HUES48 (cell line): Measurements from ENCODE around the gene ABCG1.
"Not testable (repeated sequence)": the region's sequence is repeated elsewhere in the genome, so short reads cannot be mapped to it uniquely, and the experiment has no call there.

Experiments used
- H3K27ac ChIP-seq: one replicate; pipeline ENCODE4 v1.7.0; 2013; ENCODE audit warnings: low read depth, low read length, inconsistent platforms
- H3K27me3 ChIP-seq: 2 replicates; pipeline ENCODE4 v1.6.1; 2013; ENCODE audit warnings: mild to moderate bottlenecking, low read length; ENCODE audit not compliant: control insufficient read depth, insufficient read depth
- H3K36me3 ChIP-seq: 2 replicates; pipeline ENCODE4 v1.6.1; 2013; ENCODE audit warnings: low read length; ENCODE audit not compliant: control insufficient read depth, insufficient read depth
- H3K4me1 ChIP-seq: 2 replicates; pipeline ENCODE4 v1.6.1; 2013; ENCODE audit warnings: mild to moderate bottlenecking, low read length; ENCODE audit not compliant: control insufficient read depth, insufficient read depth
- H3K4me3 ChIP-seq: 2 replicates; pipeline ENCODE4 v1.5.1; 2013; ENCODE audit warnings: mild to moderate bottlenecking, low read depth, low read length
- H3K9ac ChIP-seq: 2 replicates; pipeline ENCODE4 v1.6.1; 2013; ENCODE audit warnings: mild to moderate bottlenecking, low read depth, low read length, moderate library complexity
- H3K9me3 ChIP-seq: 2 replicates; pipeline ENCODE4 v1.6.1; 2013; ENCODE audit warnings: low read length; ENCODE audit not compliant: control insufficient read depth, insufficient read depth

The ABCG1 gene

DNA sequence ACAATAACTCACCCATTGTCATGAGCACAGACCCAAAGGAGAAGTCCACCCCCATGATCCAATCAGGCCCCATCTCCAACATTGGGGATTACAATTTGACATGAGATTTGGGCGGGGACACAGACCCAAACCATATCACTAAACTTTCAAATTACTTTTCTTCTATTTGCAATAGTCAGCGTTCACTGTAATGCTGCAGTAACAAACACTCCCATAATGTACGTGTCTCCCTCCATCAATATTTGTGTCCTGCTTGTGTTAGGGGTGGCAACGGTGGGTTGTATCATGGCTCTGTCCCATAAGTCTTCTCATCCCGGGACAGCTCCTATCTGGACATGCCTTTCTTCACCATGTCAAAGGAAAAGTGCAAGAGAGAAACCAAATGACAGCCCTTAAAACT is 70.0 kb downstream of the ABCG1 start:
- Histone ChIP-seq H3K36me3 (no peaks in the 10 kb centered on the region), H3K4me3 (no peak overlapping the region), H3K4me1 (no peaks in the 10 kb centered on the region; the same call in 1 of the 2 replicates), H3K27me3 (no peaks in the 10 kb centered on the region), H3K9me3 (0 out of 2 replicates have a peak, but pooled peaks cover 4% of the 10 kb centered on the region), H3K27ac (no peak overlapping the region), H3K9ac (no peak overlapping the region)

DNA sequence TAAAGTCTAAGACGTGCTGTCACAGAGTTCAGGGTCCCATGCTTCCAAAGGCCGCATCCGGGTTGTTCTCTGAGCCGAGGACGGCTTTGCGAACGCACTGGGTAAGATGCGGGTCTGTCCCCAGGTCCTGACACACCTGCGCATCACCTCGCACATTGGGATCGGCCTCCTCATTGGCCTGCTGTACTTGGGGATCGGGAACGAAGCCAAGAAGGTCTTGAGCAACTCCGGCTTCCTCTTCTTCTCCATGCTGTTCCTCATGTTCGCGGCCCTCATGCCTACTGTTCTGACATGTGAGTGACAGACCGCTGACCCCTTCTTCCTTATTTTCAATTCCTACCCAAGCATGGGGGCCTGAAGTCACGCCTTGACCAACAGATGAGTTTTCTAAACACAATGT is 71.0 kb downstream of the ABCG1 start:
- H3K4me1 ChIP-seq: no peaks in the 10 kb centered on the region; the same call in 1 of the 2 replicates

DNA sequence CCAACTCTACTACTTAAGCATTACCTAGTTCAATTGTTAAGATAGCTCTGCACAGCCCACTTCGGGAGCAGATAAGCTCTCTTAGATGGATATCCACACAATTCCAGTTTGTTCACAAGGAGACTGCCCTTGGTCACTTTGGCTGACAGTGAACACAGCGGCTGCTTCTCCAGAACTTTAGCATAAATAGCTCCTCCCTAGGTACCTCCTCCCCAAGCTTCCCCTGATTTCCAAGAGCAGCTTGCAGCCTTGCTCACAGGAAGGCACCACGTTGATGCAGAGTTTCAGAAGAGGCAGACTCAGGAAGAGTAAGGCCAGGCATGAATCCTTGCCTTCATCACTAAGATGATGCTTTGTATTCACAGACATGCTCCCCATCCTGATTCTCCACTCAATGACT is 71.6 kb downstream of the ABCG1 start:
- Histone ChIP-seq H3K4me1 (no peaks in the 10 kb centered on the region; the same call in 1 of the 2 replicates), H3K27ac (no peak overlapping the region), H3K9me3 (0 out of 2 replicates have a peak, but pooled peaks cover 4% of the 10 kb centered on the region), H3K36me3 (no peaks in the 10 kb centered on the region), H3K9ac (no peak overlapping the region), H3K4me3 (no peak overlapping the region), H3K27me3 (no peaks in the 10 kb centered on the region)

More for the DNA sequence above, 71.0 kb downstream of the ABCG1 start:
- H3K9me3 ChIP-seq: 0 out of 2 replicates have a peak, but pooled peaks cover 4% of the 10 kb centered on the region
- H3K36me3 ChIP-seq: no peaks in the 10 kb centered on the region
- H3K27ac ChIP-seq: no peak overlapping the region
- H3K4me3 ChIP-seq: no peak overlapping the region
- H3K9ac ChIP-seq: no peak overlapping the region; the same call in 1 of the 2 replicates
- H3K27me3 ChIP-seq: no peaks in the 10 kb centered on the region

DNA sequence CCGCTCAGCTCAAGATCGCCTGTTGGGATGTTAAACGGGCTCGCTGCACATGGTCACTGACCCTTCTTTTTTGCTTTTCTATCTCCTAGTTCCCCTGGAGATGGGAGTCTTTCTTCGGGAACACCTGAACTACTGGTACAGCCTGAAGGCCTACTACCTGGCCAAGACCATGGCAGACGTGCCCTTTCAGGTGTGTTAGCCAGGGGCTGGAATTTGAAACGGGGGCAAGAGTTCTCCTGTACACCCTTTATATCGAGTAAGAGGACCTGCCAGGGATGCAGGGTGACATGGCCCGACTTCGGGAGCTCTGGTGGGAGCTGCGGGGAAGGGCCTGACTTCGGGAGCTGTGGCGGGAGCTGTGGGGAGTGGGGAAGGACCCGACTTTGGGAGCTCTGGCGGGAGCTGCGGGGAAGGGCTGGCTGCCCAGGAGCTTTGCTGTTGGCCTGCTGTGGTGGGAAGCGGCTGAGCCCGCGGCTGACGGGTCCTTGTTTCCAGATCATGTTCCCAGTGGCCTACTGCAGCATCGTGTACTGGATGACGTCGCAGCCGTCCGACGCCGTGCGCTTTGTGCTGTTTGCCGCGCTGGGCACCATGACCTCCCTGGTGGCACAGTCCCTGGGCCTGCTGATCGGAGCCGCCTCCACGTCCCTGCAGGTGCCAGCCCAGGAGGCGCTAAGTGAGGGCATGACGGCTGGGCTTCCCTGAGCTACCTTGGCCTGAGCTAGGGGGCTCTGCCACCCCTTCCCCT is 72.2 kb downstream of the ABCG1 start:
- no peaks in the 10 kb centered on the region for H3K36me3 ChIP-seq
- H3K9ac ChIP-seq: no peak overlapping the region
- H3K27me3 ChIP-seq: no peaks in the 10 kb centered on the region
- H3K4me3 ChIP-seq: no peak overlapping the region
- H3K27ac ChIP-seq: no peak overlapping the region
- no peaks in the 10 kb centered on the region; the same call in 1 of the 2 replicates for H3K4me1 ChIP-seq
- H3K9me3 ChIP-seq: 0 out of 2 replicates have a peak, but pooled peaks cover 4% of the 10 kb centered on the region

DNA sequence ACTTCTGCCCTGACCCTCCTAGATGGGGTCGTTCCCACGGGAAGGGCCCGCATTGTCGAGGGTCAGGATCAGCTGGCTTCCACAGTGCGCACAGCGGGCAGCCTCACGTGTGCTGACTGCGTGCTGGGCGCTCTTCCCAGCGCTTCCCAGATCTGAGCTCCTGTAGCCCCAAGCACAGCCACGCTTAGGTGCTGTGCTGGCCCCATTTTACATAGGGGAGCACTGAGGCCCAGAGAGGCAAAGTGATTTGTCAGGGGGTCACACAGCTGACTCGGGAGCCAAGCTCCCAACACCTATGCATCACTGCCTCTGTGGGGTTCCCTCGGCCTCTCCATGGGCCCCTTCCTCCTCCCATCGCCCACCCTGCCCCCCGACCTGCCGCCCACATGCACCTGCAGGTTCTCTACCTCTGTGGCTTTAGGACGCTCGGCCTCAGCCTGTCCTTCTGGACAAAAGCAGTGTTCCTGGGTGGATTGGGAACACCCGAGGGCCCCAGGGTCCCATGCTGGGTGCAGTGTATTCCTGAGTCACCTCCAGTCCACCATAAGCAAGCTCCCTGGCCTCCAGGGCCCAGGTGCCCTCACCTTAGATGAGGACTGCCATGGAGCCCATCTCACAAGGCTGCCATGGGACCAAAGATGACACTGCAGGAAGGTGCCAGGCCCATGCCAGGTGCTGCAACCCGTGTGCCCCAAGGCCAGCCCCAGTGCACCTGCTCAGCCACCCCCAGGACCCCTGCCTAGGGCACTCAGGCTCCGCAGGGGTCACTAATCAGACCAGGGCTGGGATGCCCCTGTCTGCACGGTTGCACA is 73.0 kb downstream of the ABCG1 start:
- H3K9me3 ChIP-seq: 0 out of 2 replicates have a peak, but pooled peaks cover 4% of the 10 kb centered on the region
- H3K4me1 ChIP-seq: no peaks in the 10 kb centered on the region; the same call in 1 of the 2 replicates
- H3K27ac ChIP-seq: no peak overlapping the region
- no peaks in the 10 kb centered on the region for H3K27me3 ChIP-seq
- no peak overlapping the region for H3K4me3 ChIP-seq
- H3K36me3 ChIP-seq: no peaks in the 10 kb centered on the region
- no peak overlapping the region for H3K9ac ChIP-seq

DNA sequence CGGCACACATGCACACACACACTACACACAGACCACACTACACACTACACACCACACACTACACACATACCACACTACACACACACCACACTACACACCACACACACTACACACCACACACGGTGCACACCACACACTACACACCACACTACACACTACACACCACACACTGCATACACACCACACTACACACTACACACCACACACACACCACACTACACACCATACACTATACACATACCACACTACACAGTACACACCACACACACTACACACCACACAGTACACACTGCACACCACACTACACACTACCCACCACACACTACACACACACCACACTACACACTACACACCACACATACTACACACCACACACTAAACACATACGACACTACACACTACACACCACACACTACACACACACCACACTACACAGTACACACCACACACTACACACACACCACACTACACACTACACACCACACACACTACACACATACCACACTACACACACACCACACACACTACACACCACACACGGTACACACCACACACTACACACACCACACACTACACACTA is 73.7 kb downstream of the ABCG1 start:
- H3K27me3 ChIP-seq, H3K36me3 ChIP-seq: not testable (repeated sequence)

DNA sequence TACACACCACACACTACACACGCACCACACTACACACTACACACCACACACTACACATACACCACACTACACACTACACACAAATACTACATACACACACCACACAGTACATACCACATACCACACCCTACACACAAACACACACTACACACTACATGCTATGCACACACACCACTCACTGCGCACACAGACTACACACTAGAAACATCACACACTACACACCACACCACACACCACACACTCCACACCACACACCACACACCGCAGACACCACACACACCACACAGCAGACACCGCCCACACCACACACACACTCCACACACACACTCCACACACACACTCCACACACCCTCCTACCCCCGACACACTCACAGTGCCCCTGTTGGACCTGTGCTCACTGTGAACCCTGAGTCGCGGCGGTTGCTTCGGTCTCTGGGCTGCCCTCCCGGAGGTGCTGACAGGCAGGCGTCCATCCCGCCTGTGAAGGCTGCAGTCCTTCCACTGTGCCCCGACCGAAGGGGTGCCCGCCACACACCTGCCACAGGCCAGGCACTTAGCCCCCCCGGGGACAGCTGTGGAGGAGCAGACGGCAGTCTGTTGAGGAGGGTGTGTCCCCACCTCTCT is 74.8 kb downstream of the ABCG1 start:
- no peak overlapping the region for H3K9ac ChIP-seq
- 0 out of 2 replicates have a peak, but pooled peaks cover 2% of the 10 kb centered on the region for H3K9me3 ChIP-seq
- H3K4me1 ChIP-seq: no peaks in the 10 kb centered on the region; the same call in 1 of the 2 replicates
- H3K27me3 ChIP-seq: no peaks in the 10 kb centered on the region
- no peak overlapping the region for H3K27ac ChIP-seq
- no peak overlapping the region for H3K4me3 ChIP-seq
- H3K36me3 ChIP-seq: no peaks in the 10 kb centered on the region

More for the DNA sequence above, 73.7 kb downstream of the ABCG1 start:
- H3K9me3 ChIP-seq, H3K9ac ChIP-seq, H3K4me3 ChIP-seq, H3K4me1 ChIP-seq, H3K27ac ChIP-seq: not testable (repeated sequence)

DNA sequence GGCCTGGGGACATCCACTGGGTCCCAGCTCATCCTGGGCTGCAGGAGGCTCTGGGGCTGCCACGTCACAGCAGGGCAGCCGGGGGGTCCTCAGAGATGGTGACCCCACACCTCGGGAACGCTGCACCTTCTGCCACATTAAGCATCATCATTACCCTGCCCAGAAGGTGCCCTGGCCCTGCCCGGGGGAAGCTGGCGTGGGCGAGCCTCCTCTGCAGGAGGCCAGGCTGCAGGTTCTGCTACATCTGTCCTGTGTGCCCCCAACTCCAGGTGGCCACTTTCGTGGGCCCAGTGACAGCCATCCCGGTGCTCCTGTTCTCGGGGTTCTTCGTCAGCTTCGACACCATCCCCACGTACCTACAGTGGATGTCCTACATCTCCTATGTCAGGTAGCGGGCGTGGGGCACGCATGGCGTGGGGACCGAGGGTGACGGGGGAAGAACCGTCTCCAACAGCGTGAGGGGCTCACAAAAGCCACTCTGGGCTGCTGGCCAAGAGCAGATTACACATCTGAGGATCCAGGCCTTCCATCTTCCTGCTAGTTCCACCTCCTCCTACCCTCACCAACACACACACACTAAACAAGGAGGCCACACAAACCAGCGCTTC is 75.4 kb downstream of the ABCG1 start:
- Histone ChIP-seq H3K36me3 (no peaks in the 10 kb centered on the region), H3K9ac (no peak overlapping the region), H3K4me1 (no peaks in the 10 kb centered on the region; the same call in 1 of the 2 replicates), H3K27me3 (no peaks in the 10 kb centered on the region), H3K9me3 (no peaks in the 10 kb centered on the region), H3K4me3 (no peak overlapping the region), H3K27ac (no peak overlapping the region)

DNA sequence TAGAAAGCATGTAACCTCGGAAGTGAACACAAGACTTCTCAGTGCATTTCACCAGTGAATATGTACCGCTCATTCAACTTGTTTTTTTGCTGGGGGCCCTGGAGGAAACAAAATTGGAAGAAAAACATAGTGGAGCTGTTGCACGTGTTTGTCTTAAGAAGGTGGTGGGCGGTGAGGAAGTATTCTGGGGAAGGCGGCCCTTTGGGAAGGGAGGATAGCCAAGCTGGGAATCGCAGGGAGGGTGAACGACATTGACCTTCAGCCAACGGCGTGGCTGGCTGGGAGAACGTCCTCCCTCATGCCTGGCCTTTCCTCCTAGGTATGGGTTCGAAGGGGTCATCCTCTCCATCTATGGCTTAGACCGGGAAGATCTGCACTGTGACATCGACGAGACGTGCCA is 76.9 kb downstream of the ABCG1 start:
- H3K27me3 ChIP-seq: no peaks in the 10 kb centered on the region
- no peak overlapping the region for H3K4me3 ChIP-seq
- H3K36me3 ChIP-seq: no peaks in the 10 kb centered on the region
- H3K9ac ChIP-seq: no peak overlapping the region
- no peak overlapping the region for H3K27ac ChIP-seq
- H3K4me1 ChIP-seq: no peaks in the 10 kb centered on the region; the same call in 1 of the 2 replicates
- H3K9me3 ChIP-seq: no peaks in the 10 kb centered on the region

DNA sequence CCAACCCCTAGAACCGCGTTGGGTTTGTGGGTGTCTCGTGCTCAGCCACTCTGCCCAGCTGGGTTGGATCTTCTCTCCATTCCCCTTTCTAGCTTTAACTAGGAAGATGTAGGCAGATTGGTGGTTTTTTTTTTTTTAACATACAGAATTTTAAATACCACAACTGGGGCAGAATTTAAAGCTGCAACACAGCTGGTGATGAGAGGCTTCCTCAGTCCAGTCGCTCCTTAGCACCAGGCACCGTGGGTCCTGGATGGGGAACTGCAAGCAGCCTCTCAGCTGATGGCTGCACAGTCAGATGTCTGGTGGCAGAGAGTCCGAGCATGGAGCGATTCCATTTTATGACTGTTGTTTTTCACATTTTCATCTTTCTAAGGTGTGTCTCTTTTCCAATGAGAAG is 77.6 kb downstream of the ABCG1 start:
- Histone ChIP-seq H3K9me3 (no peaks in the 10 kb centered on the region), H3K4me1 (no peaks in the 10 kb centered on the region; the same call in 1 of the 2 replicates), H3K9ac (no peak overlapping the region), H3K27me3 (no peaks in the 10 kb centered on the region), H3K36me3 (no peaks in the 10 kb centered on the region), H3K4me3 (no peak overlapping the region), H3K27ac (no peak overlapping the region)
